Measurements from ENCODE around the gene JMY. TPM values are rescaled to one million over a fixed set of nuclear protein-coding genes. Genes with fewer than 3 reads are reported as not detected.

The JMY gene
- total RNA-seq, 1 experiment from 2014 or later = 15.2 TPM

- Histone ChIP-seq H4K20me1 (ENCODE audit: control insufficient read depth, insufficient read depth, insufficient read length) (no peaks in the 10 kb centered on the region), H3K23ac (ENCODE audit: insufficient read length, low read depth, low read length) (no peak overlapping the region), H3K18ac (ENCODE audit: insufficient read length, low read depth, low read length) (no peak overlapping the region), H3K79me1 (ENCODE audit: insufficient read depth, low read depth, low read length, poor library complexity, severe bottlenecking) (no peaks in the 10 kb centered on the region), H3K4ac (ENCODE audit: low read depth, low read length) (no peak overlapping the region), H3K9me3 (ENCODE audit: control insufficient read depth, low read depth, low read length) (no peaks in the 10 kb centered on the region), H4K91ac (ENCODE audit: insufficient read length, low read depth, low read length) (no peak overlapping the region), H2BK5ac (ENCODE audit: insufficient read length, low read length) (no peak overlapping the region), H2BK12ac (ENCODE audit: insufficient read length, low read depth, low read length) (no peak overlapping the region), H2BK120ac (ENCODE audit: low read depth, low read length, poor library complexity, severe bottlenecking) (no peak overlapping the region), H3K23me2 (ENCODE audit: insufficient read length, low read depth, low read length, poor library complexity, severe bottlenecking) (no peaks in the 10 kb centered on the region), H3K56ac (ENCODE audit: insufficient read length, low read depth, low read length) (no peak overlapping the region), H3K14ac (ENCODE audit: insufficient read depth, low read length) (no peak overlapping the region), H4K5ac (ENCODE audit: insufficient read length, low read depth, low read length) (no peak overlapping the region), H3K4me1 (ENCODE audit: insufficient read depth, low read length) (no peaks in the 10 kb centered on the region), H2BK20ac (ENCODE audit: low read depth, low read length, poor library complexity, severe bottlenecking) (no peak overlapping the region), H3T11ph (ENCODE audit: low read length) (no peak overlapping the region), H2BK15ac (ENCODE audit: low read depth, low read length) (no peak overlapping the region), H3K27me3 (ENCODE audit: insufficient read depth, low read length) (no peaks in the 10 kb centered on the region), H3K79me2 (ENCODE audit: insufficient read depth, low read length) (no peaks in the 10 kb centered on the region), H3K4me2 (ENCODE audit: insufficient read depth, insufficient read length, low read length) (no peak overlapping the region), H2AK5ac (ENCODE audit: insufficient read length, low read length) (no peak overlapping the region), H3K27ac (ENCODE audit: insufficient read length, low read depth, low read length) (no peak overlapping the region), H2AFZ (ENCODE audit: low read length) (no peak overlapping the region), H3K9ac (ENCODE audit: extremely low read depth, insufficient read length, low read length) (no peak overlapping the region), H4K8ac (replicated peaks; ENCODE audit: insufficient read length, low read depth, low read length) (no peak overlapping the region)
- no peak overlapping the region for H3K27ac Mint-ChIP-seq
- no peaks in the 10 kb centered on the region; a peak in 1 of 7 replicates for H3K36me3 Mint-ChIP-seq (ENCODE audit: insufficient read depth in 1 of 3, low read depth in 3 of 3)
- no CpG with 5 or more reads among the region's 4 CpGs for WGBS (ENCODE audit: extremely low coverage, insufficient read length, low lambda C conversion rate)
- H3K4me3 Mint-ChIP-seq = no peak overlapping the region
- no peaks in the 10 kb centered on the region for H3K4me1 Mint-ChIP-seq
- H3K27me3 Mint-ChIP-seq (ENCODE audit: low read depth) = no peaks in the 10 kb centered on the region
- no peaks in the 10 kb centered on the region; a peak in 1 of 5 replicates for H3K9me3 Mint-ChIP-seq
- no peak for TF ChIP-seq CTCF (conservative IDR thresholded peaks at IDR 0.05)
- DNase-seq = no peak
These were observed 42.3 kb upstream of the JMY start for GRCh38 chr5:79193643-79194042.
